ENCODE measurements around the gene FASTK.

The FASTK gene

DNA sequence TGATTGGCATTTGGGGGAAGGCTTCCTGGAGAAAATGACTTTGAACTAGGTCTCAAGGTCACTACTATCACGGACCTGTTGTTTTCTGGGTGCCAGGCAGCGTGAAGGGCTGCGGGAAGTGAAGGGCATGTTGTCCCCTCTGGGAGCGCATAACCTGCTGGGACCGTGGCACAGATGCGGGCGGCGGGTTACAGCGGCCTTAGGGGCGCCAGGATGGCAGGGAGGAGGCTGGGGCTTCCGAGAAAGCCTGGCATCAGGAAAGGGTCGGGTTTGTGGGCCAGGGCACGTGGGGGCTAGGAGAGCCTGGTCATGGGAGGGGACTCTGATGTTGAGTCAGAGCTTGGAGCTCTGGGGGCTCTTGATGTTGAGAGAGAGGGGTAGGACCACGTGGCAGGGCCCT is 15.1 kb downstream of the FASTK start:
- no peak for DNase-seq (ENCODE audit: low read depth)

DNA sequence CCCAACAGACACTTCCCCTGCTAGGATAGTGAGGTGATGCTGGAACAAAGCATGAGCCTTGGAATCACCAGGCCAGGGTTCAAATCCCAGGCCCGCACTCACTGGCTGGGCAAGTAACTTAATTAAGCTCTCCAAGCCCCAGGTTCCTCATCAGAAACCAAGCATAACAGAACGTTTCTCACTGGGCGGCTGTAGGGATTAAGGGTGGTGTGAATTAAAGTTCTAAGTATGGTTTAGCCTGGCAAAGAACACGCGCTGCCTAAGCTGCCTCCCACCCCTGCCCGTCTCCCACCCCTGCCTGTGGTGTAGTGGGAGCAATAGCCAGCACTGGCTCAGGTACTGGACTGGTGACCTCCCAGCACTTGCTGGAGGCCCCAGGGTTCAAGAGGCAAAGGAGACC is 15.6 kb downstream of the FASTK start:
- DNase-seq (ENCODE audit: low read depth): no peak

DNA sequence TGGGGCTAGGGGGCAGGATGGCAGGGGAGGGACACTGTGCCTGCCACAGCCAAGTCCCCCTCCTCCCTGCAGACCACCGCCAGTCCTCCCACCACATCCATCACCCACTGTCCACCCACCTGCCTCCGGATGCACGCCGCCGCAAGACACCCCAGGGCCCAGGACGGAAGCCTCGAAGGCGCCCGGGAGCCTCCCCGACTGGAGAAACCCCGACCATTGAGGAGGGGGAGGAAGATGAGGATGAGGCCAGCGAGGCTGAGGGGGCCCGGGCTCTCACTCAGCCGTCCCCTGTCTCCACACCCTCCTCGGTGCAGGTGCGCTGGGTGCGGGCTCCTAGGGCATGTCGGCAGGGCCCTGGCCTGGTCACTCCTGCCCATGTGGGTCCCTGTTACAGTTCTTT is 16.2 kb downstream of the FASTK start:
- DNase-seq (ENCODE audit: low read depth): no peak

DNA sequence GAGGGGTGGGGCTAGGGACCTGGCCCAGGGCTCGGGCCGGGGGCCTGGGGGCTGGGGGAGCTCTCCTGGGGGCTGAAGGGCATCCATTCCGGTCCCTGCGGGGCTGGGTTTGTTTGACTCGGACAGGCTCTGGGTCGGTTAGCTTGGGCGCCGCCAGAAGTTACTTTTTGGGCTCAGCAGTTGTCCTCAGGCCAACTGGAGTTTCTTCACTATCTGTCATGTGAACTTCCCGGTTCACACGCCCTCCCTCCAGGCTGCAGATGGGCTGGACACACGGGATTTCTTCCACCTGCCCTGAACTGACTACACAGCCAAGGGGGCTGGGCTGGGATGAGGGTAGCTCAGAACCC is 17.4 kb downstream of the FASTK start:
- DNase-seq (ENCODE audit: low read depth): no peak

DNA sequence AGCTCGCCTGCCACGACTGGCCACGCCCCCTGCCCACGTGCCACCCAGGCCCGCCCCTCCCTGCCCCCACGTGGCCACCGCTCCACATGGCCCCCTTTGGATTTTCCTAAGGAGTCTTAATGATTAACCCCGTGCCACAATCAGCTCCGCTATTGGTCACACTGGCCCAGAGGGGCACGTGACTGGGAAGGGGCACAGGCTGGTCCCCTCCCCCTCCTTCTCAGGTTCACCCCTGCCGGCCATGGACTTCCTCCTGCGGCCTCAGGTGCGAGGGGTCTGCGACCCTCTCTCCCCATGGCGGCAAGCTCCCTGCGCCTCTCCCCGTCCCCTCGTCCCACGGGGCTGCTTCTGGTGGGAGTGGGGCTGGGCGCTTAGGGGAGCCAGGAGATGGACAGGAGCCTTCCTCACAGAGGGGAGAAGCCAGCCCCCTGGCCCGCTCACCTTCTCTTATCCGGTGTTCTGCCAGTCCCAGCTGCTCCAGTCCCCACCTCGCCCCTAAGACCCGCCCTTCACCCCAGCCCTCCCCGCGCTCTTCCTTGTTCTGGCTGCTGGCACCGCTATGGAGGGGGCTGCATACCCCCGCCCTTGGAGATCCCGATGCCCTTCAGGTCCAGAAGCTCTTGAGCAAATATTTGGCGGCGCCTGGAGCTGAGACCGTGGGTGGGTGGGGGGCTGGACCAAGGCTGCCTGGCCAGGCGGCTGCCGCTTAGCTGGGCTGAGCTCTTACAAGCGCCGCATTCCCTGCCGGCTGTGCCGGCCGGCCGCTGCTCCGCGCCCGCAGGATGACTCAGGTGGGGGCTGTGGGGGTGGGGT is 18.0 kb downstream of the FASTK start:
- no peak for DNase-seq (ENCODE audit: low read depth)

DNA sequence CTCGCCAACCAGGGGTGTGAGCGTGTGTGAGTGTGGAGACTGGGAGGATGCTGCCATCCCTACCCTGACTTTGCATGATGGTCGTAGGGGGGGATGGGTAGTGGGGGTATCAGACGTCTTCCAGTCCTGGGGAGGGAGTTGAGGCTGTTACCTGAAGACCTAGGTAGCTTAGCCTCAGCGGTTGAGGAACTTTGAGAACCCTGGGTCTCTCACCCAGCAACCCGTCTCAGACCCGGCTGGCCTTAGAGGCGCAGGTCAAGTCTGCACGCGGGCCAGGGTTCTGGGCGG is 18.6 kb downstream of the FASTK start:
- DNase-seq (ENCODE audit: low read depth): no peak

DNA sequence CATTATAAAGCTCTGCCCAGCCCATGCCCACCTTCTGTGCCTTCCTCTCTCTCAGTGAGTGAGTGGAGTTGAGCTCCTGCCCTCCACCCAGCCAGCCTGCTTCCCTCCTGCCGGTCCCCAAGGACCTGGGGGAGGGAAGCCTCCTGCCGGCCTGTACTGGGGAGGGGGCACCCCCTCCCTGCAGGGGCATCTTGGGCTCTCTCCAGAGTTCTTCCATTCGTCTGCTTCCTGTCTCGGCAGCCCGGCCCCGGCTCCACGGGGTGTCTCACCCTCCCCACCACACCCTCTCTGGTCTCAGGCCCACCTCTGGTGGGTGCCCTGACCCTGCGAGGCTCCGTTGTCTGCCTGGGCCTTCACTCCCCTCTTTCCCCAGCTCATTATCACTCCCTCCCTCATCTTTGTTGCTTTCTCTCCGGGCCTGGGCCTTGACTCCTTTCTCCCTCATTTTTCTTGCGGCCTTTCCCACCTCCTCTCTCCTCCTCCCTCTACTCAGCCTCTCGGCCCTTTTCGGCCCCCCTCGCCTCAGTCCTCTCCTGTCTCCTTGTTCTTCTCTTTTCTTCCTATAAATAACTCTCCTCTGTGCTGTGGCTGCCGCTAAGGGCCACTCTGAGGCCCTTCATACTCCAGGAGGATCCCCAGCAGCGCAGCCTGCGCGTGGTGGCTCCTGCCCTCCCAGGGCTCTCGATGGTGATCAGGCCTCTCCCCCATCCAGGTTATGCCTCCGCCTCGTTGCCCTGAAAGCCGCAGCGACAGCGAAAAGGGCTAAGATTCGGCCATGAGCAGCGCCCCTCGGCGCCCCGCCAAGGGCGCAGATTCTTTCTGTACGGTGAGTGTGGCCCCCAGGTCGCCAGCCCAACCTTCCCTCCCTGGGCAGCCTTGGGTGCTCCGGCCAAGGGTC is 19.1 kb downstream of the FASTK start:
- no peak for DNase-seq (ENCODE audit: low read depth)

DNA sequence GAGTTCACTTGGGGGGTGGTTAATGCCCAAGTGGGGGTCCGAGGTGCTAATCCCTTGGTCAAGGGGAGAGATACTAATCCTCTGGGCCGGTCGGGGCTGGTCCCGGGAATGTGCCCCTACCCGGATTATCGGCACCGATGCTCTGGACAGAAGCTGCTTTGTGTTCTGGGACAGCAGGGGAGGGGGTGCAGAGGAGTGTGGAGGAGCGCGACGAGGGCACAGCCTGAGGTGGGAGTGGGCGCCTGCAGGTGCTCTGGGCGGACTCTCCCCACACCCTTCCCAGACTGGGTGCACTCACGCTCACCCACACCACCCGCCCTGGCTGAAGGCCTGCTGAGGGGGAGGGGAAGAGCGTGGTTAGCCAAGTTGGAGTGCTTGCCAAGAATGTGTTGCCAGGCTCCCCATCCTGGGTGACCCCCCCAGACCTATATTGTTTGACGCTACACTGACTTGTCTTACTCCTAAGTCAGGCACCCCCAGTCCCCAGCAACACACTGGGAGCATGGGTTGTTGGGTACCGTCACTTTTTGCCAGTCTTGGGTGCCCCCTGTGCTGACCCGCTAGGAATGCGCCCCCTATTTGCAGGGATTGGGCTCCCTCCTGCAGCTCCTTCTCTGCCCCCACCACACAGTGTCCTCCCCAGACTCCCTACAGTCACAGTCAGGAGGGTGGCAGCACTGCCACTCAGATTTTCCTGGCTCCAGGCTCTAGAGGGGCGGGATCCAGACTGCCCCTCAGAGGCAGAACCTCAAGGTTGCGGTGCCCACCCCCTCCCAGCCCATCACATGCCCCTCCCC is 20.0 kb downstream of the FASTK start:
- no peak for DNase-seq (ENCODE audit: low read depth)

DNA sequence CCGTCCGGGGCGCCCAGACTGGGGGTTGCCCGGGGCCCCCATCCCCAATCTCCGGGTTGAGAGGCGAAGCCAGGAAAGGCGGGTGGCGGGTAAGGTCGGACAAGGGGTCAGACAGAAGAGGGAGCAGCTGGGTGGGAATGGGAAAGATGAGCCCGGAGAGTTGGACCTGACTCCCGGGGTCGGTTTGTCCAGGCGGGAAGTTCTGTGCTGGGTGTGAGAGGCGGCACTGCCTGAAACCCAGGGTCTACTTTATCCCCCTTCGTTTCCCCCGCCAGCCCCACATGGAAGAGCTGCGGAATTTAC is 20.5 kb downstream of the FASTK start:
- no peak for DNase-seq (ENCODE audit: low read depth)

DNA sequence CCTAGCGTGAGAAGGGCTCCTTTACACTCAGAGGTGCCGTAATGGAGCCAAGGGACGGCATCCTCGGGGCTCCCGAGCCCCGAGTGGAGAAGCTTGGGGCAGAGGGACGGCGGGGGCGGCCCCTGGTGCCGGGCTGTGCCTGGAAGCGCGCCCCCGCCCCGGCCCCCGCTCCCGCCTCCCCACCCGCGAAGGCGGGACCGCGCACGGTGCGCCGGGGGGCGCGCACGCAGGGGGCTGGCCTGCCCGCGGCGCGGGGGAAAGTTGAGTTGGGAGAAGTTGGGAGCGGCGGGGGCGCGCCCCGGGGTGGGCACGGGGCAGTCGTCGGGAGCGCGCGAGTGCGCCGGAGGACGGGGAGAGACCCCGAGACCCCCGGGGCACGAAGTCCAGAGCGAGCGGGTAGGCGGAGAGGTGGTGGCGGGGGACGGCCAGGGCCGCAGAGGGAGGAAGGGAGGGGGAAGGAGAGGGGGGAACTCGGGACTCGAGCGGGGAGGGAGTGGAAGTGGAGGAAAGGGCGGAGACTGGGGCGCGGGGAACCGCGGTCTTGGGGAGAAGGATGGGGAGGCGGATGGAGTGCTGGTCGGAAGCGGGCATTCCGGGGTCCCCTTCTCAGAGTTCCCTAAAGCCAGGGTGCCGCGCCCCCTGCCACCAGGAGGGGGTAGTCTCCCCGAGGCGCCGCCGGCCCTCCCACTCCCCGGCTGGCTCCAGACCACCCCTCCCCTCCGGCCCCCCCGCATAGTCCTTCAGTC is 21.1 kb downstream of the FASTK start, which contains the start of gene SLC4A2:
Gene SLC4A2, plus strand, starts transcription at position 223 of the 746 bp plus-strand sequence. CDS start 2,399 bp downstream, outside the sequence.
- DNase-seq (ENCODE audit: low read depth): peak; percentile 64

DNA sequence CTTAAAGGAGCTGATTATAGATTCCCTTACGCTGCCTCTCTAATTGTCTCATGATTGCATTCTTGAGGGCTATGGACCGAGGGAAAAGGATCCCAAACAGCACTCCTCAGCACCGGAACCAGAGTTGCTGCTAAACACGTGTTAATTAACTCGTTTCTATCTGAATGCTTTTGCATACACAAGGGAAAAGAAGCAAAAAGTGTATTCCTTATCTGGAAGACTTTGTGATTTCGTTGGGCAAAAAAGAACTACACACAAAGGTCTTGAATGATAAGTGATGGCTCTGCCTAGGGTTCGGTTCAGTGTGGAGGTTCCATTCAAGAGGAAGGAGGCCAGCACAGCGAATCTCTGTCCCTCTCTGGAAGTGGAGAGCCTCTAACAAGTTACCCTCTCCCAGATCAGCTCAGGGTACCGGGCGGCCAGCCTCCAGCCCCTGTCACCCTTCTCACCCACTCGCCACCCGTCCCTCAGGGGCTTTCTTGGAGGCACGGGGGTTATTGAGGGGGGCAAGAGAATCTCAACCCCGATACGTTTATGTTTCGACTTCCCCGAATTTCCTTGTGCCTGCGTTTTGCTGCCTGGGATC is 21.7 kb downstream of the FASTK start:
- no peak for DNase-seq (ENCODE audit: low read depth)

DNA sequence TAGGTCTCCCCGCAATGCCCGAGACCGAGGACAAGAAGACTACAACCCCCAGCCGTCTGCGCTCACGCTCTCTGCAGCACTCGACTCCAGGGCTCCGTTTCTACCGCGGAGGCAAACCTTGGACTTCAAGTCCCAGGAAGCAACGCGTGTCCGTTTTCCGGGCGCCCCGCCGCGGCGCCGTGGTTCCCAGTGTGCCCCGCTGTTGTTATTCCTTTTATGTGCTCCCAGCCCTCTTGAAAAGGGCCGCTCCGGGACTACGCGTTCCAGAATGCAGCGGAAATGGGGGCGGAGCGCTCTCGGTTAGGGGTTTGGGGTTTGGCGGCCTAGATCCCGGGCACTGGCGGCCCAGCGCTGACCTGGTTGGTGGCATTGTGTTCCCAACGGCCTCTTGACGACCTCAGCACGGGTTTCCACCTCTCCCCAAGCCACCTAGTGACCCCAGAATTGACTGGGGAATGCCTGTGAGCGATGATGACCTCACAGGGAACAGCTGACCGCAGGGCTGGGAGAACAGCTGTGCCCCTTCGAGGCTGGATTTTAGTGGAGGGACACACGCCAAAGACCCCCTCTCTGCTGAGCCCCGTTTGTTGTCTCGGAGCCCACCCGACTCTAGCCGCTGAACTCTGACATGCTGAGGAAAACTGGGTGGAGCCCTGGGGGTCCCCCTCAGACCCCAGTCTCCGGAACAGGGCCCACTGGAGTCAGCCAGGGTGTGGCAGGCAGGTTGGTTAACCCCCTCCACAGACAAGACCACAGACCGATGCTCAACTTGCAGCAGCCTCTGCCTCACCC is 22.4 kb downstream of the FASTK start:
- DNase-seq (ENCODE audit: low read depth): peak; percentile 97

DNA sequence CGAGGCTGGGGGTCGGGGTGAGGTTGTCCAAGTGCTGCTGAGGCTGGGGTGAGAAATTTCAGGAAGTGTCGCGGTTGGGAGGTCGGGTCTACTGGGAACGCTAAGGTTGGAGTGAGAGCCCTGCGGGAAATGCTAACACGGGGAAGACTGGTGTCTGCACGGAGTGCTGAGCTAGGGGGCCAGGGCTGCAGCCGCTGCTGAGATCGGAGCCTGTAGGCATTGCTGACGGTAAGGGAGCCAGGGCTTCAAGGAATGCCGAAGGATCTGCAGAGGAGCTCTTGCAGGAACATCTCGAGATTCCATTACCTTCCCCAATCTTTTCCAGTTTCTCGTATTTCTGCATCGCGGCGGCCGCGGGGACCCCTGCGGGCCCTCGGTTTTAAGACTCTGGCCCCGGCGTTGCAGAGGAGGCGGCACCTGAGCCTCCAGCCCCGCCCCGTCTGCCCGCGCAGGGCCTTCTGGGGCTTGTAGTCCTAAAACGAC is 23.1 kb downstream of the FASTK start, which contains the start of gene CDK5:
Gene CDK5, minus strand, starts transcription at position 392 of the 483 bp plus-strand sequence. Its CDS starts 49 bp downstream, at position 343.
- DNase-seq (ENCODE audit: low read depth): no peak

DNA sequence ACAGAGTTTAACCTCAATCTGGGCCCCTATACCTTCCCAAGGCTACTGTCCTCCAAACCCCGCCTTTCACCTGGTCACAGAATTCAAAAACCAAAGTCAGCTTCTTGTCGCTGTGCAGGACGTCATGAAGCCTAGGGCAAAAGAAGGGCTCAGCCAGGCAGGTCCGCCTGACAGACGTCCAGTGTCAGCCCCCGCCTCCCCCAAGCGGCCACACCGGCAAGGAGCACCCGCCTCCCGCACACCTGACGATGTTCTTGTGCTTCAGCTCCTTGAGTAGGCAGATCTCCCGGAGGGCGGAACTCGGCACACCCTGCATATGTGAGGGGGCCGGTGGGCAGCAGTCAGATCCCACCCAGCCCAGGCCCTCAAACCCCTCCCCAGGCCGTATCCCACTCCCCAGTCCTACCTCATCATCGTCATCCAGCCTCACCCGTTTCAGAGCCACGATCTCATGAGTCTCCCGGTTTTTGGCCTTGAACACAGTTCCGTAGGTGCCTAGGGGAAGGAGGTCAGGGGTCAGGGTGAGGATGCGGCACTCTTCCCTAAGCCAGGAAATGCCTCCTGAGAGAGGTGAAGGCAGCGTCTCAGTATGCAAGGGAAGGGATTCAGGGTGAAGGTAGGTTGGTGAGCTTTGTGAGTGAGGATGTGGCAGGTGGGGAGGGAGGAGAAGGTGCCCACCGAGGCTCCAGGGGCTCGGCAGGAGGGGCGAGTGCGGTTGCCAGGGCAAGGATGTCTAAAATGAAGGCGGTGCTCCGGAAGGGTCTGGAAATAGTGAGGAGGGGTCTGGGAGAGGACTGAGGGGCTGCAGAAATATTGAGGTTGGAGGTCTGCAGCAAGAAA is 23.7 kb downstream of the FASTK start:
- no peak for DNase-seq (ENCODE audit: low read depth)

DNA sequence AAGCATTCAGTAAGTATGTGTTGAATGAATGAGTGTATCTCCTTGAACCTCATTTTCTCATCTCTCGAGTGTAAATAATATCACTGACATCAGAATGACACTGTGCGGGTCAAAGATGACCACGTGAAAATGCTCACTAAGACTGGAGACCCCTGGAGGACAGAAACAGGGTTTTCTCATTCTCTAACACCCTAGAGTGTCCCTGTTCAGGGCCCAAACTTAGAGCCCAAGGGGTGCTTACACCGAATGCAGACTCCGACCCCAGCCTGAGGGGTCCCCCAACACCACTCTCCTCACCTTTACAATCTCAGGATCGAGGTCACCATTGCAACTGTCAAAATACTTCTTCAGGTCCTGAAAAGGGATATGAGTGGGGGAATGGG is 24.3 kb downstream of the FASTK start:
- DNase-seq (ENCODE audit: low read depth): no peak

DNA sequence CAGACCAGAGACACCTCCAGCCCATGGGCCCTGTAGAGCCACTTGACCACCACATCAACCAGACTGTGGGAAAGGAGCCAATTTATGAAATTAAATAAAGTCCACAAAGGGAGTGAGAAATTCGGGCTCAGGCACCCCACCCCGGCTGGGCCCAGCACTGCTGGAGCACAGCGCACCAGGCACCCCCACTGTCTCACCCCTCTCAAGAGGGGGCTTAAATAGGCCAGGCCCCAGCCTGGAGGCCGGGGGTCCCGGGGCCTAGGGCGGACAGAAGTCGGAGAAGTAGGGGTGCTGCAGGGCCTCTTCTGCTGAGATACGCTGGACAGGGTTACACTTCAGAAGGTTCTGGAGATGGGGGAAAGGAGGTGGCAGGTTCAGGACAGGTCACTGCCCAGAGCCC is 26.9 kb downstream of the FASTK start:
- no peak for DNase-seq (ENCODE audit: low read depth)

DNA sequence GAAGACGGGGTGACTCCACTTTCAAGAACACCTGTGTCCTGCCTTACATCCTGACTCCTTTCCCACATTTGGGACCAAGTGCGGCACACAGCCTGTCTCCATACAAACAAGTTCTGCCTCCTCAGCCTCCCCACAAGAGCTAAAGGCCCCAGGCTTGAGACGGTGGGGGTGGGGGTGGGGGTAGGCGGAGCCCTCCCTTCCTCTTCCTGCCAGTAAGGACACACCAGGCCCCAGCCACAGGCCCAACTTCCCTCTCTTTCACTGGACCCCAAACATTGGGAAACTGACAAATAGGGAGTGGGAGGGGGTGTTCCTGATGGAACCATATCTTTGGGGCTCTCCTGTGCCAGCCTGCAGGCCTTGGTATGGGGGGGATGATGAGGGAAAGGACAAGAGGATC is 27.5 kb downstream of the FASTK start:
- DNase-seq (ENCODE audit: low read depth): no peak

DNA sequence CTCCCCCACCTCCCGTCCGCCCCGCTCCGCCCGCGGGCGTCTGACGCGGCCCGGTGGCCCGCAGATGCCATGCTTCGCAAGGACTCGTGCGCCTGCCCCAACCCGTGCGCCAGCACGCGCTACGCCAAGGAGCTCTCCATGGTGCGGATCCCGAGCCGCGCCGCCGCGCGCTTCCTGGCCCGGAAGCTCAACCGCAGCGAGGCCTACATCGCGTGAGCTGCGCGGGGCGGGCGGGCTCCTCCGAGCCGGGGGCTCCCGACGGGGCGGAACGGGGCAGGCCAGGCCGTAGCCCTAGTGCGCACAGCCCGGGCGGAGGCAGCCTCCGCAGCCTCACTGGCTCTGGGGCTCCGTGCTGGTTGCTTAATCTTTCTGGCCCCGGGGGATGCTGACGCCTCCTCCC is 29.5 kb downstream of the FASTK start:
- peak; percentile 49 for DNase-seq (ENCODE audit: low read depth)

DNA sequence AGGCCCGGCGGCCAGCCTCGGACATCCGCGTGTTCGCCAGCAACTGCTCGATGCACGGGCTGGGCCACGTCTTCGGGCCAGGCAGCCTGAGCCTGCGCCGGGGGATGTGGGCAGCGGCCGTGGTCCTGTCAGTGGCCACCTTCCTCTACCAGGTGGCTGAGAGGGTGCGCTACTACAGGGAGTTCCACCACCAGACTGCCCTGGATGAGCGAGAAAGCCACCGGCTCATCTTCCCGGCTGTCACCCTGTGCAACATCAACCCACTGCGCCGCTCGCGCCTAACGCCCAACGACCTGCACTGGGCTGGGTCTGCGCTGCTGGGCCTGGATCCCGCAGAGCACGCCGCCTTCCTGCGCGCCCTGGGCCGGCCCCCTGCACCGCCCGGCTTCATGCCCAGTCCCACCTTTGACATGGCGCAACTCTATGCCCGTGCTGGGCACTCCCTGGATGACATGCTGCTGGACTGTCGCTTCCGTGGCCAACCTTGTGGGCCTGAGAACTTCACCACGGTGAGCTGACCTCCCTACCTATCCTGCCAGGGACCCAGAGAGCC is 31.6 kb downstream of the FASTK start:
- DNase-seq (ENCODE audit: low read depth): no peak
